Calu3 (cell line): ENCODE measurements around the gene ADGRD1. TPM values are rescaled to one million over a fixed set of nuclear protein-coding genes. Genes with fewer than 3 reads are reported as not detected.

Experiments
- BruUV-seq: library from RNA; stranded (reverse); fragments of 400-500 nt; replicated peaks from 2 replicates; lab custom pipeline; 2021; lab: Mats Ljungman, UMichigan
- CTCF ChIA-PET: fragments of 300-600 bp; sonication (Branson Sonifier 250); formaldehyde crosslinking; loops from one replicate; lab custom pipeline; 2022; ENCODE audit warnings: antibody characterized with exemption; lab: Charles Lee
- DNase-seq: peaks from one replicate; pipeline ENCODE4 v3.0.0; 2022
- H3K27ac Mint-ChIP-seq: one replicate; pipeline ENCODE4 v1.8.0; 2022; ENCODE audit warnings: mixed read lengths; ENCODE audit not compliant: unreplicated experiment
- H3K27me3 Mint-ChIP-seq: one replicate; pipeline ENCODE4 v1.8.0; 2022; ENCODE audit warnings: mixed read lengths; ENCODE audit not compliant: unreplicated experiment
- H3K36me3 Mint-ChIP-seq: one replicate; pipeline ENCODE4 v1.8.0; 2022; ENCODE audit warnings: mild to moderate bottlenecking, moderate library complexity, mixed read lengths; ENCODE audit not compliant: insufficient read depth, unreplicated experiment
- H3K4me1 Mint-ChIP-seq: one replicate; pipeline ENCODE4 v1.8.0; 2022; ENCODE audit warnings: mild to moderate bottlenecking, low read depth, mixed read lengths; ENCODE audit not compliant: unreplicated experiment
- H3K4me3 Mint-ChIP-seq: one replicate; pipeline ENCODE4 v1.8.0; 2022; ENCODE audit warnings: mild to moderate bottlenecking, low read depth, moderate library complexity, mixed read lengths; ENCODE audit not compliant: unreplicated experiment
- H3K9me3 Mint-ChIP-seq: one replicate; pipeline ENCODE4 v1.8.0; 2022; ENCODE audit warnings: low read depth, mixed read lengths; ENCODE audit not compliant: unreplicated experiment
- intact Hi-C: fragments of 100-400 bp; cut with micrococcal nuclease; formaldehyde crosslinking; loops from one replicate; pipeline ENCODE4 v1.10.0; 2022; ENCODE audit not compliant: unreplicated experiment
- total RNA-seq: library from RNA; stranded (reverse); gene quantifications from 2 replicates; pipeline ENCODE4 v1.2.3, GENCODE V29; 2022
- TF ChIP-seq, protein P1 (sequence below): fragments of 200-600 bp; IDR thresholded peaks from one replicate; pipeline ENCODE4 v1.8.0; 2022; ENCODE audit warnings: antibody characterized with exemption; ENCODE audit not compliant: unreplicated experiment

The ADGRD1 gene
- total RNA-seq, 1 experiment from 2014 or later, result not detected

GRCh38 chr12:131042834-131043245 is 89.1 kb downstream of the ADGRD1 start:
- Mint-ChIP-seq H3K9me3 (peaks cover 5% of the 10 kb centered on the region), H3K27me3 (peaks cover 28% of the 10 kb centered on the region), H3K27ac (no peak overlapping the region), H3K36me3 (peaks cover 3% of the 10 kb centered on the region), H3K4me3 (no peak overlapping the region), H3K4me1 (no peaks in the 10 kb centered on the region)
- TF ChIP-seq, protein P1, sequence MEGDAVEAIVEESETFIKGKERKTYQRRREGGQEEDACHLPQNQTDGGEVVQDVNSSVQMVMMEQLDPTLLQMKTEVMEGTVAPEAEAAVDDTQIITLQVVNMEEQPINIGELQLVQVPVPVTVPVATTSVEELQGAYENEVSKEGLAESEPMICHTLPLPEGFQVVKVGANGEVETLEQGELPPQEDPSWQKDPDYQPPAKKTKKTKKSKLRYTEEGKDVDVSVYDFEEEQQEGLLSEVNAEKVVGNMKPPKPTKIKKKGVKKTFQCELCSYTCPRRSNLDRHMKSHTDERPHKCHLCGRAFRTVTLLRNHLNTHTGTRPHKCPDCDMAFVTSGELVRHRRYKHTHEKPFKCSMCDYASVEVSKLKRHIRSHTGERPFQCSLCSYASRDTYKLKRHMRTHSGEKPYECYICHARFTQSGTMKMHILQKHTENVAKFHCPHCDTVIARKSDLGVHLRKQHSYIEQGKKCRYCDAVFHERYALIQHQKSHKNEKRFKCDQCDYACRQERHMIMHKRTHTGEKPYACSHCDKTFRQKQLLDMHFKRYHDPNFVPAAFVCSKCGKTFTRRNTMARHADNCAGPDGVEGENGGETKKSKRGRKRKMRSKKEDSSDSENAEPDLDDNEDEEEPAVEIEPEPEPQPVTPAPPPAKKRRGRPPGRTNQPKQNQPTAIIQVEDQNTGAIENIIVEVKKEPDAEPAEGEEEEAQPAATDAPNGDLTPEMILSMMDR, result no peak
- intact Hi-C loops, result no loop called here
- CTCF ChIA-PET, result no interaction called here
- no TSS peak for BruUV-seq
- no peak for DNase-seq

GRCh38 chr12:131043401-131043871 is 89.7 kb downstream of the ADGRD1 start:
- Mint-ChIP-seq H3K27me3 (peaks cover 26% of the 10 kb centered on the region), H3K9me3 (peaks cover 3% of the 10 kb centered on the region), H3K36me3 (no peaks in the 10 kb centered on the region), H3K27ac (no peak overlapping the region), H3K4me3 (no peak overlapping the region), H3K4me1 (no peaks in the 10 kb centered on the region)
- CTCF ChIA-PET, result no interaction called here
- no peak for DNase-seq
- no TSS peak for BruUV-seq
- TF ChIP-seq, protein P1, result no peak
- intact Hi-C loops, result no loop called here

DNA sequence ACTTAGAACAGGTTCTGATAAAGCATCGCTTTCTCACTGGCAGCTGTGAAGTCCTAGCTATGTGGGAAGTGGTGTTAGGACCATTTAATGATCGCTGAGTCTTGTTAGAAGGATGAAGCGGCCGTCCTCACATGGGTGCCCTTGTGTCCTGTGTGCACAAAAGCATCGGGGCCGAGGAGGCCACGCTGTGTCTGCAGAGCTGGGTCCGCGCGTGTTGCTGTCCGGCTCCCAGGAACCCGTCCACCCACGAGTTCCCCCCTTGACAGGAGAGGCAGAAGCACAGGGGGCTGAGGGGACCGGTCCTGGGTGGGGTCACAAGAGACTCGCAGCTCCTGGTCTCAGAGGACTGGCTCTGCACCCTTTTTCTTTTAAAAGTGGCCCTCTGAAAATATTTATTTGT is 90.4 kb downstream of the ADGRD1 start:
- no TSS peak for BruUV-seq
- DNase-seq, result no peak
- H3K36me3 Mint-ChIP-seq, result no peaks in the 10 kb centered on the region
- intact Hi-C loops, result no loop called here
- H3K27me3 Mint-ChIP-seq, result peaks cover 29% of the 10 kb centered on the region
- H3K9me3 Mint-ChIP-seq, result peaks cover 3% of the 10 kb centered on the region
- CTCF ChIA-PET, result no interaction called here
- no peak overlapping the region for H3K4me3 Mint-ChIP-seq
- H3K27ac Mint-ChIP-seq, result no peak overlapping the region
- H3K4me1 Mint-ChIP-seq, result no peaks in the 10 kb centered on the region
- TF ChIP-seq, protein P1, result no peak

DNA sequence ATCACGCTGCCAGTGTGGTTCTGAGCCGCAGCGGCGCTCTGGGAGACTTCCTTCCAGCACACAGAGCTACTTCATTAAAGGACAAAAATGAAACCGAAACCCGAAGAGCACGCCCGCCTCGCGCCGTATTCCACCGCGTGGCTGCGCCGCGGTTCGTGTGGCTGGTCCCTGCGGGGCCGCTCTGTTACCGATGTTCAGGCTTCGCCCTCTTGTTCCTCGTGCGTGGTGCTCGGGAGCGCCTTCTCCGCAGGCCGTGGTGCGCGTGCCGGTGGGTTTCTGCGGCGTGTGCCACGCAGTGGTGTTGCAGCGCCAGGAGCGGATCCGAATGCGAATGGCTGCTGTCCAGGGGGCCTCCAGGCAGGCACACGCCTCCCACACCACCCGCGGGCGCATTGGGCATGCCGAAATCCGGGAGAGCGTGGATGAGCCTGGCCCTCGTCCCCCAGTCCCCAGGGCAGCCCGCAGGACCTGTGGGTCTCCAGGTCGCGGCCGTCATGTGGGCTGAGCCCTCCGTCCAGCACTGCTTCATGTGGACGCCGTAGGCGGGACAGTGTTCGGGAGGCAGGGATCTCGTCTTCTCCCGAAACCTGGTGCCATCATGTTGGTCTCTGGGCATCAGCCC is 91.2 kb downstream of the ADGRD1 start:
- BruUV-seq, result no TSS peak
- intact Hi-C loops, result no loop called here

More for the DNA sequence above, 91.2 kb downstream of the ADGRD1 start:
- TF ChIP-seq, protein P1, result no peak
- H3K36me3 Mint-ChIP-seq, result no peaks in the 10 kb centered on the region
- no peak overlapping the region for H3K4me3 Mint-ChIP-seq
- H3K9me3 Mint-ChIP-seq, result peaks cover 3% of the 10 kb centered on the region
- H3K4me1 Mint-ChIP-seq, result no peaks in the 10 kb centered on the region
- DNase-seq, result no peak
- CTCF ChIA-PET, result no interaction called here
- peaks cover 30% of the 10 kb centered on the region for H3K27me3 Mint-ChIP-seq
- no peak overlapping the region for H3K27ac Mint-ChIP-seq
